H7 (cell line): ENCODE data around the gene MAGEB18. TPM values are rescaled to one million over a fixed set of nuclear protein-coding genes. Genes with fewer than 3 reads are reported as not detected.

Experiments used
- DNase-seq: peaks from one replicate; pipeline ENCODE4 v3.0.0; 2012
- H3K27me3 ChIP-seq: 2 replicates; pipeline ENCODE4 v1.6.0; 2011; ENCODE audit warnings: mild to moderate bottlenecking, low read length; ENCODE audit not compliant: control insufficient read depth, insufficient read depth
- H3K36me3 ChIP-seq: replicated peaks from 2 replicates; pipeline ENCODE4 v1.5.1; 2011; ENCODE audit warnings: low read length; ENCODE audit not compliant: control insufficient read depth, insufficient read depth
- H3K4me3 ChIP-seq: 2 replicates; pipeline ENCODE4 v1.5.1; 2011; ENCODE audit warnings: low read depth, mild to moderate bottlenecking, control low read depth, low read length, moderate library complexity; ENCODE audit not compliant: insufficient read depth
- total RNA-seq: library from RNA; depleted of rRNA; stranded (reverse); fragments of >200 nt; shearing (Covaris generic); gene quantifications from 2 replicates; pipeline ENCODE4 v1.2.3, GENCODE V29; 2014; rRNA removed

MAGEB18 gene
- not detected in 2 replicates for total RNA-seq

- no peak within 1 kb of the TSS for H3K4me3 ChIP-seq
- no peaks in the 10 kb centered on the region for H3K27me3 ChIP-seq
- DNase-seq = no peak
- no peaks in the 10 kb centered on the region for H3K36me3 ChIP-seq
These were observed at the start of gene MAGEB18 for GRCh38 chrX:26138274-26138673. MAGEB18 (plus strand) TSS chrX:26138343; CDS start chrX:26138986, 643 bp downstream.

GRCh38 chrX:26100421-26100920 lies 37.7 kb upstream of the MAGEB18 start:
- Histone ChIP-seq H3K36me3 (no peaks in the 10 kb centered on the region), H3K4me3 (no peak overlapping the region), H3K27me3 (no peaks in the 10 kb centered on the region)
- DNase-seq = no peak

- Histone ChIP-seq H3K4me3 (no peak overlapping the region), H3K27me3 (no peaks in the 10 kb centered on the region), H3K36me3 (no peaks in the 10 kb centered on the region)
- DNase-seq = no peak
These were observed 29.0 kb upstream of the MAGEB18 start for GRCh38 chrX:26109142-26109541.

GRCh38 chrX:26146024-26146423 lies 7.9 kb downstream of the MAGEB18 start:
- Histone ChIP-seq H3K4me3 (no peak overlapping the region), H3K27me3 (no peaks in the 10 kb centered on the region), H3K36me3 (no peaks in the 10 kb centered on the region)
- DNase-seq = no peak

DNA sequence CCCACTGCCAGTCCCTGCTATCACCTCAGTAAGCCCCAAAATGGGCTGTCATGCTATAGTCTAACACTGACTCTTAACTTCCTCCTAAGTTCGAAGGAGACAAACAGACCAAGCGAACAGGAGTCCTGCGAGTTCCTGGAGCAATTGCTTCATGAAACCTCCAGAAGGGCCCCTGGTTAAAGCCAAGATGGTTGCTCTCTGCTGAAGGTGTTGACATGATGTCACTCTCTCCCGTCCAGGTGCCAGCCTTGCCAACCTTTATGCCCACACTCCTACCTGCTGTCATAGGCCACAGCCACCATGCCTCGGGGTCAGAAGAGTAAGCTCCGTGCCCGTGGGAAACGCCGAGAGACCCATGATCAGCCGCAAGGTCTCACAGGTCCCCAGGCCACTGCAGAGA lies 22.2 kb downstream of the MAGEB18 start, which contains the start of gene MAGEB6B:
MAGEB6B (plus strand) TSS at position 301 of the 400 bp plus-strand sequence; CDS start at position 301, 0 bp downstream.
- H3K27me3 ChIP-seq = no peaks in the 10 kb centered on the region
- H3K4me3 ChIP-seq = no peak within 1 kb of the TSS
- DNase-seq = no peak
- H3K36me3 ChIP-seq = no peaks in the 10 kb centered on the region

Other genes with a start within 250 kb of the MAGEB18 start
- gene MAGEB6B, start 22.3 kb downstream of the MAGEB18 start, total RNA-seq = not detected in 2 replicates
- gene MAGEB6, start 54.1 kb downstream of the MAGEB18 start, total RNA-seq = not detected in 2 replicates
- gene MAGEB5, start 77.8 kb downstream of the MAGEB18 start, total RNA-seq = not detected in 2 replicates